HEK293 (cell line): Measurements from ENCODE around the gene AGAP1.

Experiments
- CTCF ChIA-PET: fragments of 350-600 bp; formaldehyde crosslinking; extraction: SDS; loops from one replicate; lab custom pipeline; 2021; ENCODE audit warnings: antibody characterized with exemption; lab: Yijun Ruan, JAX
- POLR2A ChIA-PET: fragments of 300-600 bp; formaldehyde crosslinking; extraction: SDS; loops from one replicate; lab custom pipeline; 2020; ENCODE audit warnings: antibody characterized with exemption, inconsistent platforms; lab: Yijun Ruan, JAX
- H3K27ac ChIP-seq: fragments of 200-500 bp; sonication (Bioruptor generic); 2 replicates; pipeline ENCODE4 v1.5.1; 2014; ENCODE audit warnings: low read depth, low read length, control low read depth, inconsistent platforms; ENCODE audit errors: extremely low read depth
- H3K36me3 ChIP-seq, 2 experiments: fragments of 200-500 bp in 1 of 2; sonication (Bioruptor generic) in 1 of 2; 1 replicate in 1 of 2; 2 replicates in 1 of 2; pipeline ENCODE4 v1.5.1; 2014 to 2017; ENCODE audit warnings: inconsistent platforms in 2 of 2, low read length in 2 of 2; ENCODE audit not compliant: control insufficient read depth in 2 of 2, insufficient read depth in 1 of 2
- H3K4me1 ChIP-seq: fragments of 200-500 bp; sonication (Bioruptor generic); 2 replicates; pipeline ENCODE4 v1.5.1; 2014; ENCODE audit warnings: mild to moderate bottlenecking, low read length, inconsistent platforms; ENCODE audit not compliant: control insufficient read depth, insufficient read depth
- H3K4me3 ChIP-seq: 2 replicates; pipeline ENCODE4 v1.5.1; 2011; ENCODE audit warnings: low read depth, mild to moderate bottlenecking, control low read depth, low read length, moderate library complexity
- H3K9me3 ChIP-seq: fragments of 200-500 bp; sonication (Bioruptor generic); 2 replicates; pipeline ENCODE4 v1.5.1; 2014; ENCODE audit warnings: low read depth, low read length, inconsistent platforms; ENCODE audit not compliant: control insufficient read depth, insufficient read depth
- GLIS1 ChIP-seq: fragments of 450-650 bp; formaldehyde crosslinking; IDR thresholded peaks from 2 replicates; pipeline ENCODE4 v1.5.1; 2016; ENCODE audit warnings: missing biosample characterization, missing genetic modification characterization
- KLF10 ChIP-seq: fragments of 450-650 bp; IDR thresholded peaks from 2 replicates; pipeline ENCODE4 v1.5.1; 2018; ENCODE audit warnings: missing biosample characterization, mild to moderate bottlenecking, missing genetic modification characterization
- KLF7 ChIP-seq: fragments of 450-650 bp; formaldehyde crosslinking; IDR thresholded peaks from 2 replicates; pipeline ENCODE4 v1.5.1; 2016; ENCODE audit warnings: missing biosample characterization, missing genetic modification characterization, borderline replicate concordance
- MZF1 ChIP-seq: fragments of 450-650 bp; formaldehyde crosslinking; IDR thresholded peaks from 2 replicates; pipeline ENCODE4 v1.5.1; 2017; ENCODE audit warnings: missing biosample characterization, missing genetic modification characterization, borderline replicate concordance
- OVOL3 ChIP-seq: fragments of 450-650 bp; formaldehyde crosslinking; IDR thresholded peaks from 2 replicates; pipeline ENCODE4 v1.5.1; 2016; ENCODE audit warnings: missing biosample characterization, missing genetic modification characterization
- PRDM10 ChIP-seq: fragments of 450-650 bp; formaldehyde crosslinking; IDR thresholded peaks from 2 replicates; pipeline ENCODE4 v1.5.1; 2016; ENCODE audit warnings: missing biosample characterization, missing genetic modification characterization
- TRIM28 ChIP-seq: IDR thresholded peaks from 2 replicates; pipeline ENCODE4 v1.6.1; 2011; ENCODE audit warnings: low read length, control low read depth, borderline replicate concordance
- ZBTB17 ChIP-seq: fragments of 450-650 bp; formaldehyde crosslinking; IDR thresholded peaks from 2 replicates; pipeline ENCODE4 v1.5.1; 2016; ENCODE audit warnings: missing biosample characterization, missing genetic modification characterization
- ZNF133 ChIP-seq: fragments of 450-650 bp; formaldehyde crosslinking; IDR thresholded peaks from 2 replicates; pipeline ENCODE4 v1.5.1; 2016; ENCODE audit warnings: missing biosample characterization, missing genetic modification characterization
- ZNF16 ChIP-seq: fragments of 450-650 bp; formaldehyde crosslinking; IDR thresholded peaks from 2 replicates; pipeline ENCODE4 v1.5.1; 2016; ENCODE audit warnings: low read depth, missing biosample characterization, missing genetic modification characterization
- ZNF202 ChIP-seq: fragments of 450-650 bp; formaldehyde crosslinking; IDR thresholded peaks from 2 replicates; pipeline ENCODE4 v1.5.1; 2016; ENCODE audit warnings: missing biosample characterization, missing genetic modification characterization, borderline replicate concordance
- ZNF214 ChIP-seq: fragments of 450-650 bp; formaldehyde crosslinking; IDR thresholded peaks from 2 replicates; pipeline ENCODE4 v1.5.1; 2017; ENCODE audit warnings: missing biosample characterization, mild to moderate bottlenecking, missing genetic modification characterization, borderline replicate concordance
- ZNF280C ChIP-seq: fragments of 450-650 bp; formaldehyde crosslinking; IDR thresholded peaks from 2 replicates; pipeline ENCODE4 v1.5.1; 2016; ENCODE audit warnings: missing biosample characterization, missing genetic modification characterization
- ZNF404 ChIP-seq: fragments of 450-650 bp; formaldehyde crosslinking; IDR thresholded peaks from 2 replicates; pipeline ENCODE4 v1.5.1; 2017; ENCODE audit warnings: missing biosample characterization, missing genetic modification characterization
- ZNF423 ChIP-seq: fragments of 450-650 bp; formaldehyde crosslinking; IDR thresholded peaks from 2 replicates; pipeline ENCODE4 v1.5.1; 2016; ENCODE audit warnings: missing biosample characterization, missing genetic modification characterization
- ZNF48 ChIP-seq: fragments of 450-650 bp; formaldehyde crosslinking; IDR thresholded peaks from 2 replicates; pipeline ENCODE4 v1.5.1; 2016; ENCODE audit warnings: missing biosample characterization, missing genetic modification characterization
- ZNF510 ChIP-seq: fragments of 450-650 bp; formaldehyde crosslinking; IDR thresholded peaks from 2 replicates; pipeline ENCODE4 v1.5.1; 2018; ENCODE audit warnings: mild to moderate bottlenecking, missing genetic modification characterization, missing biosample characterization; ENCODE audit not compliant: insufficient replicate concordance
- ZNF513 ChIP-seq: fragments of 450-650 bp; IDR thresholded peaks from 2 replicates; pipeline ENCODE4 v1.5.1; 2018; ENCODE audit warnings: missing biosample characterization, missing genetic modification characterization
- ZNF549 ChIP-seq: fragments of 450-650 bp; IDR thresholded peaks from 2 replicates; pipeline ENCODE4 v1.5.1; 2018; ENCODE audit warnings: missing biosample characterization, missing genetic modification characterization, mild to moderate bottlenecking, inconsistent platforms, moderate library complexity
- ZNF600 ChIP-seq: fragments of 450-650 bp; formaldehyde crosslinking; IDR thresholded peaks from 2 replicates; pipeline ENCODE4 v1.5.1; 2016; ENCODE audit warnings: missing biosample characterization, missing genetic modification characterization
- ZNF660 ChIP-seq: fragments of 450-650 bp; IDR thresholded peaks from 2 replicates; pipeline ENCODE4 v1.5.1; 2018; ENCODE audit warnings: missing biosample characterization, mild to moderate bottlenecking, missing genetic modification characterization
- ZNF670 ChIP-seq: fragments of 450-650 bp; formaldehyde crosslinking; IDR thresholded peaks from 2 replicates; pipeline ENCODE4 v1.5.1; 2016; ENCODE audit warnings: missing biosample characterization, missing genetic modification characterization, low read depth
- ZNF768 ChIP-seq: fragments of 450-650 bp; formaldehyde crosslinking; IDR thresholded peaks from 2 replicates; pipeline ENCODE4 v1.5.1; 2018; ENCODE audit warnings: missing biosample characterization, mild to moderate bottlenecking, missing genetic modification characterization
- ZNF843 ChIP-seq: fragments of 450-650 bp; formaldehyde crosslinking; IDR thresholded peaks from 2 replicates; pipeline ENCODE4 v1.5.1; 2016; ENCODE audit warnings: missing biosample characterization, missing genetic modification characterization

Gene AGAP1

GRCh38 chr2:235729557-235729947 lies 235.7 kb downstream of the AGAP1 start (continued):
- TF ChIP-seq ZNF280C (tag by site-specific recombination) (no peak), KLF10 (tag by site-specific recombination) (no peak), ZNF16 (tag by site-specific recombination) (no peak), ZNF549 (tag by site-specific recombination) (no peak), ZNF202 (tag by site-specific recombination) (no peak), ZNF660 (no peak), ZNF48 (no peak)

- Histone ChIP-seq H3K4me3 (no peak overlapping the region), H3K9me3 (no peaks in the 10 kb centered on the region), H3K36me3 (peaks cover 0 to 2% of the 10 kb centered on the region in 2 experiments; a peak in 1 of 3 replicates), H3K27ac (no peak overlapping the region), H3K4me1 (no peaks in the 10 kb centered on the region; the same call in 1 of the 2 replicates)
- no peak for TF ChIP-seq ZNF768 (tag by site-specific recombination)
- TF ChIP-seq ZNF214 (tag by site-specific recombination) = no peak
- no peak for TF ChIP-seq TRIM28
- no peak for TF ChIP-seq GLIS1 (tag by site-specific recombination)
- no peak for TF ChIP-seq ZBTB17 (tag by site-specific recombination)
- no peak for TF ChIP-seq ZNF510 (tag by site-specific recombination)
- TF ChIP-seq ZNF670 = no peak
- no peak for TF ChIP-seq KLF7 (tag by site-specific recombination)
- no peak for TF ChIP-seq ZNF133 (tag by site-specific recombination)
- TF ChIP-seq ZNF843 = no peak
- no peak for TF ChIP-seq MZF1 (tag by site-specific recombination)
- TF ChIP-seq ZNF423 (tag by site-specific recombination) = no peak
- no peak for TF ChIP-seq ZNF404 (tag by site-specific recombination)
- TF ChIP-seq OVOL3 (tag by site-specific recombination) = no peak
- TF ChIP-seq ZNF600 (tag by site-specific recombination) = no peak
- TF ChIP-seq ZNF513 (tag by site-specific recombination) = no peak
- no peak for TF ChIP-seq PRDM10
- ChIA-PET CTCF (interaction anchor here (0.6 to 2.9 kb wide), 3 partner anchors 11 to 36 kb away, joined by 3 to 14 read pairs (median 3); no protein-coding TSS in a partner anchor), POLR2A (no interaction called here)
These were observed 236.3 kb downstream of the AGAP1 start for GRCh38 chr2:235730115-235730514.
